GM19324 (cell line): ENCODE results near the gene HSD11B1.

Experiments
- ATAC-seq: cut with Tn5 transposase; IDR thresholded peaks from one replicate; pipeline ENCODE4 v1.9.1; 2021; ENCODE audit warnings: mild to moderate bottlenecking, moderate library complexity; ENCODE audit not compliant: unreplicated experiment, low FRiP score

HSD11B1 gene

GRCh38 chr1:209751627-209752231 lies 47.1 kb downstream of the HSD11B1 start:
- ATAC-seq: peak; percentile 51

GRCh38 chr1:209752890-209753289 lies 48.2 kb downstream of the HSD11B1 start:
- ATAC-seq: no peak

GRCh38 chr1:209755256-209755655 lies 50.6 kb downstream of the HSD11B1 start:
- ATAC-seq: no peak

GRCh38 chr1:209755926-209756614 lies 51.4 kb downstream of the HSD11B1 start, which contains the start of gene TRAF3IP3:
Gene TRAF3IP3 (plus strand): TSS chr1:209756053. CDS start chr1:209760040, 3,987 bp downstream.
- ATAC-seq: peak; percentile 76

GRCh38 chr1:209756615-209757445 lies 52.2 kb downstream of the HSD11B1 start:
- peak; percentile 40 for ATAC-seq

- no peak for ATAC-seq
Measured at GRCh38 chr1:209758400-209758799, 53.8 kb downstream of the HSD11B1 start.

- ATAC-seq: no peak
Measured at GRCh38 chr1:209759829-209760359, 55.2 kb downstream of the HSD11B1 start.

- no peak for ATAC-seq
Measured at GRCh38 chr1:209761011-209761635, 56.5 kb downstream of the HSD11B1 start.

GRCh38 chr1:209766051-209766450 lies 61.4 kb downstream of the HSD11B1 start:
- no peak for ATAC-seq

GRCh38 chr1:209767096-209767495 lies 62.5 kb downstream of the HSD11B1 start:
- ATAC-seq: no peak

GRCh38 chr1:209767706-209768105 lies 63.1 kb downstream of the HSD11B1 start:
- no peak for ATAC-seq

GRCh38 chr1:209768354-209768774 lies 63.7 kb downstream of the HSD11B1 start:
- ATAC-seq: peak; percentile 62

- peak; percentile 76 for ATAC-seq
Measured at GRCh38 chr1:209769171-209769904, 64.7 kb downstream of the HSD11B1 start.

GRCh38 chr1:209769971-209770370 lies 65.3 kb downstream of the HSD11B1 start:
- ATAC-seq: no peak

- ATAC-seq: no peak
Measured at GRCh38 chr1:209770636-209771415, 66.2 kb downstream of the HSD11B1 start.

GRCh38 chr1:209772126-209772525 lies 67.5 kb downstream of the HSD11B1 start:
- no peak for ATAC-seq

GRCh38 chr1:209774592-209774991 lies 69.9 kb downstream of the HSD11B1 start:
- ATAC-seq: no peak

GRCh38 chr1:209775678-209776077 lies 71.0 kb downstream of the HSD11B1 start:
- no peak for ATAC-seq

- no peak for ATAC-seq
Measured at GRCh38 chr1:209777587-209777986, 72.9 kb downstream of the HSD11B1 start.
